Calu3 (cell line): ENCODE results near the gene TTC1. TPM values are rescaled to one million over a fixed set of nuclear protein-coding genes. Genes with fewer than 3 reads are reported as not detected.

Experiments
- BruUV-seq: library from RNA; stranded (reverse); fragments of 400-500 nt; replicated peaks from 2 replicates; lab custom pipeline; 2021; lab: Mats Ljungman, UMichigan
- CTCF ChIA-PET: fragments of 300-600 bp; sonication (Branson Sonifier 250); formaldehyde crosslinking; loops from one replicate; lab custom pipeline; 2022; ENCODE audit warnings: antibody characterized with exemption; lab: Charles Lee
- DNase-seq: peaks from one replicate; pipeline ENCODE4 v3.0.0; 2022
- H3K27ac Mint-ChIP-seq: one replicate; pipeline ENCODE4 v1.8.0; 2022; ENCODE audit warnings: mixed read lengths; ENCODE audit not compliant: unreplicated experiment
- H3K27me3 Mint-ChIP-seq: one replicate; pipeline ENCODE4 v1.8.0; 2022; ENCODE audit warnings: mixed read lengths; ENCODE audit not compliant: unreplicated experiment
- H3K36me3 Mint-ChIP-seq: one replicate; pipeline ENCODE4 v1.8.0; 2022; ENCODE audit warnings: mild to moderate bottlenecking, moderate library complexity, mixed read lengths; ENCODE audit not compliant: insufficient read depth, unreplicated experiment
- H3K4me1 Mint-ChIP-seq: one replicate; pipeline ENCODE4 v1.8.0; 2022; ENCODE audit warnings: mild to moderate bottlenecking, low read depth, mixed read lengths; ENCODE audit not compliant: unreplicated experiment
- H3K4me3 Mint-ChIP-seq: one replicate; pipeline ENCODE4 v1.8.0; 2022; ENCODE audit warnings: mild to moderate bottlenecking, low read depth, moderate library complexity, mixed read lengths; ENCODE audit not compliant: unreplicated experiment
- H3K9me3 Mint-ChIP-seq: one replicate; pipeline ENCODE4 v1.8.0; 2022; ENCODE audit warnings: low read depth, mixed read lengths; ENCODE audit not compliant: unreplicated experiment
- CTCF ChIP-seq: fragments of 200-600 bp; IDR thresholded peaks from one replicate; pipeline ENCODE4 v1.8.0; 2022; ENCODE audit warnings: antibody characterized with exemption; ENCODE audit not compliant: unreplicated experiment
- intact Hi-C: fragments of 100-400 bp; cut with micrococcal nuclease; formaldehyde crosslinking; loops from one replicate; pipeline ENCODE4 v1.10.0; 2022; ENCODE audit not compliant: unreplicated experiment
- total RNA-seq: library from RNA; stranded (reverse); gene quantifications from 2 replicates; pipeline ENCODE4 v1.2.3, GENCODE V29; 2022

Gene TTC1
- total RNA-seq, 1 experiment from 2014 or later: 66.4 TPM

DNA sequence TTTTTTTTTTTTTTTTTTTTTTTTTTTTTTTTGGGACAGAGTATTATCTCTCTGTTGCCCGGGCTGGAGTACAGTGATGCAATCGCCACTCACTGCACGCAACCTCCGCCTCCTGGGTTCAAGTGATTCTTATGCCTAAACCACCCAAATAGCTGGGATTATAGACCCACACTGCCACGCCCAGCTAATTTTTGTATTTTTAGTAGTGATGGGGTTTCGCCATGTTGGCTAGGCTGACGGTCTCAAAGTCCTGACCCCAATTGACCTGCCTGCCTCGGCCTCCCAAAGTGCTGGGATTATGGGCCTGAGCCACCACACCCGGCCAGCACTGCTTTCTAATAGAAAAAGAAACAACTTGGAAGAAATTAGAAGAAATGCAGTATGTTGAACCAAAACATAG, 39.2 kb downstream of the TTC1 start:
- intact Hi-C loops: no loop called here
- CTCF ChIA-PET: interaction anchor here (0.7 kb wide), 1 partner anchor 24 kb away, joined by 3 read pairs; no protein-coding TSS in a partner anchor
- BruUV-seq: no TSS peak
- H3K27ac Mint-ChIP-seq: no peak overlapping the region
- peaks cover 48% of the 10 kb centered on the region for H3K36me3 Mint-ChIP-seq
- H3K4me3 Mint-ChIP-seq: no peak overlapping the region
- DNase-seq: no peak
- H3K27me3 Mint-ChIP-seq: no peaks in the 10 kb centered on the region
- H3K9me3 Mint-ChIP-seq: no peaks in the 10 kb centered on the region
- H3K4me1 Mint-ChIP-seq: no peaks in the 10 kb centered on the region
- TF ChIP-seq CTCF: no peak

DNA sequence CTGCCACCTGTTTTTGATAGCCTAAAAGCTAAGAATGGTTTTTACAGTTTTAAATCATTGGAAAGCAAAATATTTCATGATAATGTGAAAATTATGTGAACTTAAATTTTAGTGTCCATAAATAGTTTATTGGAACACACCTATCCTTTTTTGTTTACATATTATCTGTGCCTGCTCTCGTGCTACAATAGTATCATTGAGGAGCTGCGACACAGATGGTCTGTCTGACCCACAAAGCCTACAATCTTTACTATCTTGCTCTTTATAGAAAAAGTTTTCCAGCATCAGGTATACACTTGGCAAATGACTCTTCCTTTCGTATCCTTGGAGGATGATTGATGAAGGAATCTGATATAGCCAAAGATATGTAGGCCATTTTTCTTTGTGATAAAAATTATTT, 40.2 kb downstream of the TTC1 start:
- intact Hi-C loops: no loop called here
- Mint-ChIP-seq H3K9me3 (no peaks in the 10 kb centered on the region), H3K27me3 (no peaks in the 10 kb centered on the region), H3K27ac (no peak overlapping the region), H3K36me3 (peaks cover 54% of the 10 kb centered on the region), H3K4me3 (no peak overlapping the region), H3K4me1 (no peaks in the 10 kb centered on the region)
- no TSS peak for BruUV-seq
- no peak for TF ChIP-seq CTCF
- no peak for DNase-seq
- CTCF ChIA-PET: interaction anchor here (1.1 kb wide), 1 partner anchor 27 kb away, joined by 3 read pairs; no protein-coding TSS in a partner anchor

GRCh38 chr5:160054047-160054446, 45.1 kb downstream of the TTC1 start:
- intact Hi-C loops: no loop called here
- H3K36me3 Mint-ChIP-seq: peaks cover 52% of the 10 kb centered on the region
- no peak overlapping the region for H3K27ac Mint-ChIP-seq
- CTCF ChIA-PET: interaction anchor here (0.8 to 1.3 kb wide), 2 partner anchors 28 to 32 kb away, joined by 3 to 4 read pairs; no protein-coding TSS in a partner anchor
- no peaks in the 10 kb centered on the region for H3K4me1 Mint-ChIP-seq
- H3K27me3 Mint-ChIP-seq: no peaks in the 10 kb centered on the region
- H3K9me3 Mint-ChIP-seq: no peaks in the 10 kb centered on the region
- no peak overlapping the region for H3K4me3 Mint-ChIP-seq
- no TSS peak for BruUV-seq
- no peak for TF ChIP-seq CTCF
- DNase-seq: no peak

GRCh38 chr5:160054831-160055230, 45.9 kb downstream of the TTC1 start:
- no peaks in the 10 kb centered on the region for H3K9me3 Mint-ChIP-seq
- no peaks in the 10 kb centered on the region for H3K4me1 Mint-ChIP-seq
- CTCF ChIA-PET: interaction anchor here (0.5 to 1.3 kb wide), 3 partner anchors 16 to 323 kb away, joined by 4 to 8 read pairs (median 4); no protein-coding TSS in a partner anchor
- no peak for TF ChIP-seq CTCF
- H3K27ac Mint-ChIP-seq: no peak overlapping the region
- intact Hi-C loops: no loop called here
- peaks cover 45% of the 10 kb centered on the region for H3K36me3 Mint-ChIP-seq
- no peak for DNase-seq
- no peaks in the 10 kb centered on the region for H3K27me3 Mint-ChIP-seq
- H3K4me3 Mint-ChIP-seq: no peak overlapping the region
- no TSS peak for BruUV-seq
